ENCODE measurements around the gene CYTH4. TPM values are rescaled to one million over a fixed set of nuclear protein-coding genes. Genes with fewer than 3 reads are reported as not detected.

CYTH4 gene
- polyA plus RNA-seq, 1 donor from 2014 or later: not detected

GRCh38 chr22:37273126-37273845, 9.0 kb upstream of the CYTH4 start:
- Histone ChIP-seq H3K79me2 (replicated peaks; ENCODE audit: insufficient read depth, low read length) (no peaks in the 10 kb centered on the region), H3K27ac (ENCODE audit: low read length) (no peak overlapping the region), H3F3A (ENCODE audit: insufficient read depth, low read length, poor library complexity, severe bottlenecking) (no peaks in the 10 kb centered on the region), H3K9me3 (ENCODE audit: low read length) (no peaks in the 10 kb centered on the region), H3K4me2 (ENCODE audit: low read length) (no peak overlapping the region), H3K4me3 (ENCODE audit: low read length) (no peak overlapping the region), H3K9ac (ENCODE audit: low read length) (no peak overlapping the region), H2AFZ (ENCODE audit: low read depth, low read length) (no peak overlapping the region), H3K36me3 (ENCODE audit: insufficient read depth, low read length) (no peaks in the 10 kb centered on the region), H3K27me3 (ENCODE audit: insufficient read depth, low read depth, low read length) (no peaks in the 10 kb centered on the region), H3K9me2 (ENCODE audit: insufficient read depth, low read length) (no peaks in the 10 kb centered on the region), H4K20me1 (ENCODE audit: insufficient read depth) (no peaks in the 10 kb centered on the region)
- no peak for TF ChIP-seq CTCF (IDR thresholded peaks at IDR 0.05; ENCODE audit: poor library complexity, severe bottlenecking)
- no peak for TF ChIP-seq POLR2AphosphoS5 (IDR thresholded peaks at IDR 0.05)
- no peak for TF ChIP-seq EZH2 (IDR thresholded peaks at IDR 0.05; ENCODE audit: borderline replicate concordance, insufficient read depth, low read length, poor library complexity, severe bottlenecking)
- no peak for TF ChIP-seq REST (IDR thresholded peaks at IDR 0.05; ENCODE audit: borderline replicate concordance)
- TF ChIP-seq TAF1 (IDR thresholded peaks at IDR 0.05; ENCODE audit: low read depth): no peak
- no peak for TF ChIP-seq MXI1 (conservative IDR thresholded peaks at IDR 0.05; ENCODE audit: poor library complexity, severe bottlenecking)
- no peak for TF ChIP-seq RAD21 (conservative IDR thresholded peaks at IDR 0.05)
- no peak for TF ChIP-seq EP300 (conservative IDR thresholded peaks at IDR 0.05; ENCODE audit: poor library complexity, severe bottlenecking)

- Histone ChIP-seq H3K36me3 (ENCODE audit: insufficient read depth, low read length) (no peaks in the 10 kb centered on the region), H3K9me2 (ENCODE audit: insufficient read depth, low read length) (no peaks in the 10 kb centered on the region), H3F3A (ENCODE audit: insufficient read depth, low read length, poor library complexity, severe bottlenecking) (no peaks in the 10 kb centered on the region), H3K4me3 (ENCODE audit: low read length) (no peak overlapping the region), H4K20me1 (ENCODE audit: insufficient read depth) (no peaks in the 10 kb centered on the region), H3K27ac (ENCODE audit: low read length) (no peak overlapping the region), H3K27me3 (ENCODE audit: insufficient read depth, low read depth, low read length) (no peaks in the 10 kb centered on the region), H3K79me2 (replicated peaks; ENCODE audit: insufficient read depth, low read length) (no peaks in the 10 kb centered on the region), H2AFZ (ENCODE audit: low read depth, low read length) (no peak overlapping the region), H3K9me3 (ENCODE audit: low read length) (no peaks in the 10 kb centered on the region), H3K4me2 (ENCODE audit: low read length) (no peak overlapping the region), H3K9ac (ENCODE audit: low read length) (no peak overlapping the region)
- no peak for TF ChIP-seq RAD21 (conservative IDR thresholded peaks at IDR 0.05)
- no peak for TF ChIP-seq EP300 (conservative IDR thresholded peaks at IDR 0.05; ENCODE audit: poor library complexity, severe bottlenecking)
- no peak for TF ChIP-seq POLR2AphosphoS5 (IDR thresholded peaks at IDR 0.05)
- TF ChIP-seq EZH2 (IDR thresholded peaks at IDR 0.05; ENCODE audit: borderline replicate concordance, insufficient read depth, low read length, poor library complexity, severe bottlenecking): no peak
- no peak for TF ChIP-seq TAF1 (IDR thresholded peaks at IDR 0.05; ENCODE audit: low read depth)
- TF ChIP-seq CTCF (IDR thresholded peaks at IDR 0.05; ENCODE audit: poor library complexity, severe bottlenecking): no peak
- no peak for TF ChIP-seq REST (IDR thresholded peaks at IDR 0.05; ENCODE audit: borderline replicate concordance)
These were observed 8.5 kb upstream of the CYTH4 start for GRCh38 chr22:37273846-37274225.

Measured in neural cell (in vitro differentiated cells).